ENCODE results near the gene HEPN1.

Gene HEPN1

GRCh38 chr11:124937336-124937935, 18.4 kb downstream of the HEPN1 start:
- Mint-ChIP-seq H3K27me3 (ENCODE audit: low read depth) (peaks cover 5% of the 10 kb centered on the region), H3K9me3 (no peaks in the 10 kb centered on the region), H3K36me3 (ENCODE audit: low read depth) (no peaks in the 10 kb centered on the region), H3K27ac (no peak overlapping the region), H3K4me1 (no peaks in the 10 kb centered on the region), H3K4me3 (no peak overlapping the region)
- TF ChIP-seq CTCF (IDR thresholded peaks at IDR 0.05; ENCODE audit: unreplicated experiment in 3 of 3): no peak

- Mint-ChIP-seq H3K4me1 (no peaks in the 10 kb centered on the region), H3K9me3 (no peaks in the 10 kb centered on the region), H3K4me3 (no peak overlapping the region), H3K27me3 (ENCODE audit: low read depth) (peaks cover 9% of the 10 kb centered on the region), H3K36me3 (ENCODE audit: low read depth) (no peaks in the 10 kb centered on the region), H3K27ac (no peak overlapping the region)
- no peak for TF ChIP-seq CTCF (IDR thresholded peaks at IDR 0.05; ENCODE audit: unreplicated experiment in 3 of 3)
Measured at GRCh38 chr11:124938206-124938765, 19.2 kb downstream of the HEPN1 start.

- Mint-ChIP-seq H3K9me3 (no peaks in the 10 kb centered on the region), H3K36me3 (ENCODE audit: low read depth) (no peaks in the 10 kb centered on the region), H3K4me1 (peaks cover 3% of the 10 kb centered on the region), H3K27ac (no peak overlapping the region), H3K27me3 (ENCODE audit: low read depth) (peaks cover 9% of the 10 kb centered on the region), H3K4me3 (no peak overlapping the region)
- TF ChIP-seq CTCF (IDR thresholded peaks at IDR 0.05; ENCODE audit: unreplicated experiment in 3 of 3): no peak
Measured at GRCh38 chr11:124938970-124939369, 19.9 kb downstream of the HEPN1 start.

GRCh38 chr11:124941703-124942102, 22.7 kb downstream of the HEPN1 start:
- peaks cover 4% of the 10 kb centered on the region for H3K27me3 Mint-ChIP-seq (ENCODE audit: low read depth)
- H3K27ac Mint-ChIP-seq: no peak overlapping the region
- TF ChIP-seq CTCF (IDR thresholded peaks at IDR 0.05; ENCODE audit: unreplicated experiment in 3 of 3): no peak
- H3K9me3 Mint-ChIP-seq: peaks cover 2% of the 10 kb centered on the region
- H3K36me3 Mint-ChIP-seq (ENCODE audit: low read depth): no peaks in the 10 kb centered on the region
- H3K4me1 Mint-ChIP-seq: peaks cover 8% of the 10 kb centered on the region
- no peak overlapping the region for H3K4me3 Mint-ChIP-seq

GRCh38 chr11:124942466-124943253, 23.6 kb downstream of the HEPN1 start:
- peaks cover 4% of the 10 kb centered on the region for H3K27me3 Mint-ChIP-seq (ENCODE audit: low read depth)
- no peak overlapping the region for H3K27ac Mint-ChIP-seq
- no peak for TF ChIP-seq CTCF (IDR thresholded peaks at IDR 0.05; ENCODE audit: unreplicated experiment in 3 of 3)
- no peak overlapping the region for H3K4me3 Mint-ChIP-seq
- H3K36me3 Mint-ChIP-seq (ENCODE audit: low read depth): no peaks in the 10 kb centered on the region
- peaks cover 2% of the 10 kb centered on the region for H3K9me3 Mint-ChIP-seq
- H3K4me1 Mint-ChIP-seq: peaks cover 8% of the 10 kb centered on the region

All from nephron (organoid).